ENCODE data around the gene EQTN. TPM values are rescaled to one million over a fixed set of nuclear protein-coding genes. Genes with fewer than 3 reads are reported as not detected.

Gene EQTN
- total RNA-seq, 4 donors from 2014 or later: 0.97 TPM; not detected in 3

- Histone ChIP-seq H3K4me3 (no peak overlapping the region), H3K36me3 (no peaks in the 10 kb centered on the region), H3K4me1 (peaks cover 48% of the 10 kb centered on the region), H3K27ac (no peak overlapping the region), H3K9me3 (no peaks in the 10 kb centered on the region), H3K27me3 (no peaks in the 10 kb centered on the region)
- DNase-seq (ENCODE audit: low spot score in 2 of 2): no peak
- TF ChIP-seq POLR2AphosphoS5 (IDR thresholded peaks at IDR 0.05) (no peak), EP300 (IDR thresholded peaks at IDR 0.05) (no peak), CTCF (IDR thresholded peaks at IDR 0.05) (no peak), POLR2A (IDR thresholded peaks at IDR 0.05) (no peak)
- 84% methylated on average over 1 of the region's 1 CpG for WGBS
These were observed 39.2 kb upstream of the EQTN start for GRCh38 chr9:27336126-27336525.

- H3K27me3 ChIP-seq: no peaks in the 10 kb centered on the region
- 95% methylated on average over 6 of the region's 6 CpGs for WGBS
- H3K4me3 ChIP-seq: no peak overlapping the region
- no peak overlapping the region for H3K27ac ChIP-seq
- DNase-seq (ENCODE audit: low spot score in 2 of 2): no peak
- no peaks in the 10 kb centered on the region for H3K9me3 ChIP-seq
- TF ChIP-seq POLR2AphosphoS5 (IDR thresholded peaks at IDR 0.05): no peak
- no peak for TF ChIP-seq EP300 (IDR thresholded peaks at IDR 0.05)
- no peak for TF ChIP-seq CTCF (IDR thresholded peaks at IDR 0.05)
- no peak for TF ChIP-seq POLR2A (IDR thresholded peaks at IDR 0.05)
- H3K36me3 ChIP-seq: peaks cover 5% of the 10 kb centered on the region
- H3K4me1 ChIP-seq: peaks cover 37% of the 10 kb centered on the region
These were observed 38.1 kb upstream of the EQTN start for GRCh38 chr9:27335075-27335474.

GRCh38 chr9:27333241-27334052 lies 36.5 kb upstream of the EQTN start:
- DNase-seq (ENCODE audit: low spot score in 2 of 2): no peak
- H3K4me1 ChIP-seq: peaks cover 21% of the 10 kb centered on the region
- WGBS: 40% methylated on average over 7 of the region's 7 CpGs
- no peaks in the 10 kb centered on the region for H3K27me3 ChIP-seq
- H3K9me3 ChIP-seq: no peaks in the 10 kb centered on the region
- no peak overlapping the region for H3K27ac ChIP-seq
- H3K36me3 ChIP-seq: peaks cover 6% of the 10 kb centered on the region
- peak; percentile 83 to 92 for TF ChIP-seq CTCF (IDR thresholded peaks at IDR 0.05)
- TF ChIP-seq POLR2AphosphoS5 (IDR thresholded peaks at IDR 0.05): no peak
- TF ChIP-seq POLR2A (IDR thresholded peaks at IDR 0.05): no peak
- H3K4me3 ChIP-seq: no peak overlapping the region

- no peaks in the 10 kb centered on the region for H3K27me3 ChIP-seq
- H3K36me3 ChIP-seq: peaks cover 6% of the 10 kb centered on the region
- TF ChIP-seq EP300 (IDR thresholded peaks at IDR 0.05): no peak
- TF ChIP-seq POLR2AphosphoS5 (IDR thresholded peaks at IDR 0.05): no peak
- TF ChIP-seq POLR2A (IDR thresholded peaks at IDR 0.05): no peak
- TF ChIP-seq CTCF (IDR thresholded peaks at IDR 0.05): no peak
- H3K27ac ChIP-seq: no peak overlapping the region
- H3K4me3 ChIP-seq: no peak overlapping the region
- H3K4me1 ChIP-seq: peaks cover 5% of the 10 kb centered on the region
- no peak for DNase-seq (ENCODE audit: low spot score in 2 of 2)
- H3K9me3 ChIP-seq: no peaks in the 10 kb centered on the region
- WGBS: 83% methylated on average over 4 of the region's 4 CpGs
These were observed 34.4 kb upstream of the EQTN start for GRCh38 chr9:27331393-27331792.

GRCh38 chr9:27329291-27329690 lies 32.3 kb upstream of the EQTN start:
- Histone ChIP-seq H3K9me3 (no peaks in the 10 kb centered on the region), H3K27me3 (no peaks in the 10 kb centered on the region), H3K27ac (no peak overlapping the region), H3K36me3 (peaks cover 6% of the 10 kb centered on the region), H3K4me1 (peaks cover 5% of the 10 kb centered on the region), H3K4me3 (no peak overlapping the region)
- no peak for DNase-seq (ENCODE audit: low spot score in 2 of 2)
- TF ChIP-seq CTCF (IDR thresholded peaks at IDR 0.05): no peak
- TF ChIP-seq POLR2A (IDR thresholded peaks at IDR 0.05): no peak
- no peak for TF ChIP-seq POLR2AphosphoS5 (IDR thresholded peaks at IDR 0.05)
- TF ChIP-seq EP300 (IDR thresholded peaks at IDR 0.05): no peak
- WGBS: 92% methylated on average over 9 of the region's 9 CpGs

All from suprapubic skin (tissue), 4 donors.